Suprapubic skin (tissue), 4 donors: ENCODE measurements around the gene PAX6. TPM values are rescaled to one million over a fixed set of nuclear protein-coding genes. Genes with fewer than 3 reads are reported as not detected.

Source experiments
- DNase-seq, 2 donors: peaks; one replicate each; pipeline ENCODE4 v3.0.0-alpha.2; 2019; ENCODE audit warnings: low spot score in 2 of 2
- H3K27ac ChIP-seq: fragments of 200-600 bp; sonication (generic); one replicate; pipeline ENCODE4 v1.5.1; 2019
- H3K27me3 ChIP-seq: fragments of 200-600 bp; sonication (generic); one replicate; pipeline ENCODE4 v1.5.1; 2019
- H3K36me3 ChIP-seq: fragments of 200-600 bp; sonication (generic); one replicate; pipeline ENCODE4 v1.5.1; 2019
- H3K4me1 ChIP-seq: fragments of 200-600 bp; sonication (generic); one replicate; pipeline ENCODE4 v1.5.1; 2019
- H3K4me3 ChIP-seq: fragments of 200-600 bp; sonication (generic); one replicate; pipeline ENCODE4 v1.5.1; 2019; ENCODE audit warnings: mild to moderate bottlenecking
- H3K9me3 ChIP-seq: fragments of 200-600 bp; sonication (generic); one replicate; pipeline ENCODE4 v1.5.1; 2019
- CTCF ChIP-seq, 2 donors: fragments of 200-600 bp in 1 of 2; fragments of 450-650 bp in 1 of 2; sonication (generic) in 1 of 2; IDR thresholded peaks; one replicate each; pipeline ENCODE4 v1.5.1; 2016 to 2019; ENCODE audit warnings: antibody characterized with exemption in 2 of 2, mild to moderate bottlenecking in 1 of 2, moderate library complexity in 1 of 2
- EP300 ChIP-seq: sonication (generic); formaldehyde crosslinking; IDR thresholded peaks from one replicate; pipeline ENCODE4 v1.6.1; 2017; ENCODE audit warnings: antibody characterized with exemption
- POLR2A ChIP-seq, 2 donors: fragments of 450-650 bp; IDR thresholded peaks; one replicate each; pipeline ENCODE4 v1.6.1; 2017; ENCODE audit warnings: antibody characterized with exemption in 2 of 2, mild to moderate bottlenecking in 2 of 2, moderate library complexity in 2 of 2
- POLR2AphosphoS5 ChIP-seq, 3 donors: sonication (generic); formaldehyde crosslinking; IDR thresholded peaks; one replicate each; pipeline ENCODE4 v1.6.1; 2017; ENCODE audit warnings: antibody characterized with exemption in 3 of 3
- WGBS: methylation state at CpG from one replicate; pipeline ENCODE4 v1.1.5; 2018; 5-methylcytosine and 5-hydroxymethylcytosine counted together
- total RNA-seq, 4 donors: library from RNA; depleted of rRNA; stranded (reverse); fragments of >200 nt; gene quantifications; one replicate each; pipeline ENCODE4 v1.1.0, GENCODE V29; 2016

PAX6 gene
- total RNA-seq, 4 donors from 2014 or later: 0.25 to 1.1 (median 0.29) TPM; not detected in 1

GRCh38 chr11:31847761-31848160 lies 36.6 kb upstream of the PAX6 start:
- 78% methylated on average over 2 of the region's 2 CpGs for WGBS
- H3K27ac ChIP-seq: no peak overlapping the region
- H3K9me3 ChIP-seq: no peaks in the 10 kb centered on the region
- H3K27me3 ChIP-seq: peaks cover 8% of the 10 kb centered on the region
- no peak for DNase-seq
- no peaks in the 10 kb centered on the region for H3K36me3 ChIP-seq
- TF ChIP-seq POLR2A (IDR thresholded peaks at IDR 0.05): no peak
- TF ChIP-seq CTCF (IDR thresholded peaks at IDR 0.05): no peak
- TF ChIP-seq POLR2AphosphoS5 (IDR thresholded peaks at IDR 0.05): no peak
- TF ChIP-seq EP300: no peak
- no peaks in the 10 kb centered on the region for H3K4me1 ChIP-seq
- H3K4me3 ChIP-seq: no peak overlapping the region

- H3K36me3 ChIP-seq: no peaks in the 10 kb centered on the region
- TF ChIP-seq EP300 (no peak), CTCF (IDR thresholded peaks at IDR 0.05) (no peak), POLR2A (IDR thresholded peaks at IDR 0.05) (no peak), POLR2AphosphoS5 (IDR thresholded peaks at IDR 0.05) (no peak)
- H3K27ac ChIP-seq: no peak overlapping the region
- H3K4me3 ChIP-seq: no peak overlapping the region
- WGBS: 59% methylated on average over 1 of the region's 1 CpG
- no peak for DNase-seq
- peaks cover 33% of the 10 kb centered on the region for H3K27me3 ChIP-seq
- H3K4me1 ChIP-seq: no peaks in the 10 kb centered on the region
- H3K9me3 ChIP-seq: no peaks in the 10 kb centered on the region
Measured at GRCh38 chr11:31845331-31845730, 34.2 kb upstream of the PAX6 start.

- 48% methylated on average over 6 of the region's 6 CpGs for WGBS
- Histone ChIP-seq H3K4me3 (no peak overlapping the region), H3K36me3 (no peaks in the 10 kb centered on the region), H3K4me1 (no peaks in the 10 kb centered on the region), H3K27ac (no peak overlapping the region), H3K27me3 (peaks cover 42% of the 10 kb centered on the region), H3K9me3 (no peaks in the 10 kb centered on the region)
- TF ChIP-seq EP300: no peak
- no peak for TF ChIP-seq POLR2AphosphoS5 (IDR thresholded peaks at IDR 0.05)
- TF ChIP-seq CTCF (IDR thresholded peaks at IDR 0.05): no peak
- no peak for TF ChIP-seq POLR2A (IDR thresholded peaks at IDR 0.05)
- no peak for DNase-seq
Measured at GRCh38 chr11:31844351-31844750, 33.2 kb upstream of the PAX6 start.

GRCh38 chr11:31841435-31841834 lies 30.3 kb upstream of the PAX6 start:
- no peak overlapping the region for H3K4me3 ChIP-seq
- no peaks in the 10 kb centered on the region for H3K9me3 ChIP-seq
- WGBS: 79% methylated on average over 3 of the region's 3 CpGs
- peaks cover 69% of the 10 kb centered on the region for H3K27me3 ChIP-seq
- no peaks in the 10 kb centered on the region for H3K36me3 ChIP-seq
- no peak for DNase-seq
- no peak for TF ChIP-seq POLR2A (IDR thresholded peaks at IDR 0.05)
- no peak for TF ChIP-seq EP300
- no peak for TF ChIP-seq POLR2AphosphoS5 (IDR thresholded peaks at IDR 0.05)
- no peak for TF ChIP-seq CTCF (IDR thresholded peaks at IDR 0.05)
- H3K4me1 ChIP-seq: no peaks in the 10 kb centered on the region
- H3K27ac ChIP-seq: no peak overlapping the region

GRCh38 chr11:31834237-31834636 lies 23.1 kb upstream of the PAX6 start:
- 38% methylated on average over 1 of the region's 1 CpG for WGBS
- peaks cover 92% of the 10 kb centered on the region for H3K27me3 ChIP-seq
- H3K27ac ChIP-seq: no peak overlapping the region
- DNase-seq: no peak
- H3K4me3 ChIP-seq: no peak overlapping the region
- no peaks in the 10 kb centered on the region for H3K9me3 ChIP-seq
- H3K36me3 ChIP-seq: no peaks in the 10 kb centered on the region
- no peaks in the 10 kb centered on the region for H3K4me1 ChIP-seq
- no peak for TF ChIP-seq POLR2A (IDR thresholded peaks at IDR 0.05)
- no peak for TF ChIP-seq CTCF (IDR thresholded peaks at IDR 0.05)
- TF ChIP-seq POLR2AphosphoS5 (IDR thresholded peaks at IDR 0.05): no peak
- TF ChIP-seq EP300: no peak
